Trophoblast cell (in vitro differentiated cells and primary cell): Measurements from ENCODE around the gene NPIPB5.
"Not testable (repeated sequence)": the region's sequence is repeated elsewhere in the genome, so short reads cannot be mapped to it uniquely, and the experiment has no call there.

Experiments used
- DNase-seq, 2 donors: peaks; one replicate each; pipeline ENCODE4 v3.0.0-alpha.2; 2016
- H2AFZ ChIP-seq: 2 replicates; pipeline ENCODE4 v1.6.1; 2013; ENCODE audit warnings: low read length, moderate library complexity, mild to moderate bottlenecking; ENCODE audit not compliant: insufficient read depth, poor library complexity
- H2AK5ac ChIP-seq: 2 replicates; pipeline ENCODE4 v1.6.1; 2013; ENCODE audit warnings: mild to moderate bottlenecking, low read length
- H2BK120ac ChIP-seq: 2 replicates; pipeline ENCODE4 v1.6.1; 2013; ENCODE audit warnings: low read length, mild to moderate bottlenecking, moderate library complexity; ENCODE audit not compliant: insufficient read depth, poor library complexity
- H2BK12ac ChIP-seq: 2 replicates; pipeline ENCODE4 v1.6.1; 2013; ENCODE audit warnings: mild to moderate bottlenecking, low read length, moderate library complexity
- H2BK5ac ChIP-seq: 2 replicates; pipeline ENCODE4 v1.6.1; 2013; ENCODE audit warnings: low read length, low read depth, moderate library complexity, mild to moderate bottlenecking; ENCODE audit not compliant: poor library complexity
- H3K14ac ChIP-seq: 2 replicates; pipeline ENCODE4 v1.6.1; 2013; ENCODE audit warnings: mild to moderate bottlenecking, low read length
- H3K18ac ChIP-seq: 2 replicates; pipeline ENCODE4 v1.6.1; 2013; ENCODE audit warnings: mild to moderate bottlenecking, low read length
- H3K23ac ChIP-seq: 2 replicates; pipeline ENCODE4 v1.6.1; 2013; ENCODE audit warnings: low read length
- H3K27ac ChIP-seq: 2 replicates; pipeline ENCODE4 v1.5.1; 2013; ENCODE audit warnings: low read depth, mild to moderate bottlenecking, inconsistent platforms, low read length, moderate library complexity
- H3K27me3 ChIP-seq: 2 replicates; pipeline ENCODE4 v1.6.1; 2013; ENCODE audit warnings: inconsistent platforms, mild to moderate bottlenecking, low read length, moderate library complexity; ENCODE audit not compliant: insufficient read depth
- H3K36me3 ChIP-seq, 2 experiments: 1 replicate in 1 of 2; 2 replicates in 1 of 2; pipeline ENCODE4 v1.6.1; 2013; ENCODE audit warnings: low read length in 2 of 2, mild to moderate bottlenecking in 2 of 2, moderate library complexity in 1 of 2; ENCODE audit not compliant: insufficient read depth in 2 of 2, control insufficient read depth in 1 of 2
- H3K4ac ChIP-seq: 2 replicates; pipeline ENCODE4 v1.6.1; 2013; ENCODE audit warnings: low read depth, mild to moderate bottlenecking, low read length, moderate library complexity
- H3K4me1 ChIP-seq, 2 experiments: 1 replicate in 1 of 2; 2 replicates in 1 of 2; pipeline ENCODE4 v1.6.1; 2013; ENCODE audit warnings: low read length in 2 of 2, mild to moderate bottlenecking in 2 of 2, moderate library complexity in 1 of 2; ENCODE audit not compliant: insufficient read depth in 2 of 2, control insufficient read depth in 1 of 2
- H3K4me2 ChIP-seq: 2 replicates; pipeline ENCODE4 v1.6.1; 2013; ENCODE audit warnings: inconsistent platforms, mild to moderate bottlenecking, low read length, moderate library complexity
- H3K4me3 ChIP-seq: 2 replicates; pipeline ENCODE4 v1.5.1; 2013; ENCODE audit warnings: mild to moderate bottlenecking, low read depth, low read length, inconsistent platforms
- H3K79me1 ChIP-seq: one replicate; pipeline ENCODE4 v1.6.1; 2013; ENCODE audit warnings: low read length
- H3K79me2 ChIP-seq: 2 replicates; pipeline ENCODE4 v1.6.1; 2013; ENCODE audit warnings: low read length, mild to moderate bottlenecking; ENCODE audit not compliant: control insufficient read depth, insufficient read depth, poor library complexity
- H3K9ac ChIP-seq: 2 replicates; pipeline ENCODE4 v1.6.1; 2013; ENCODE audit warnings: mild to moderate bottlenecking, low read length
- H3K9me3 ChIP-seq: 2 replicates; pipeline ENCODE4 v1.6.1; 2013; ENCODE audit warnings: low read depth, mild to moderate bottlenecking, control low read depth, inconsistent platforms, low read length; ENCODE audit not compliant: insufficient read depth
- H4K12ac ChIP-seq: 2 replicates; pipeline ENCODE4 v1.6.1; 2013; ENCODE audit warnings: low read depth, mild to moderate bottlenecking, low read length, moderate library complexity
- H4K8ac ChIP-seq: 2 replicates; pipeline ENCODE4 v1.6.1; 2013; ENCODE audit warnings: low read depth, mild to moderate bottlenecking, low read length, moderate library complexity
- H4K91ac ChIP-seq: one replicate; pipeline ENCODE4 v1.6.1; 2013; ENCODE audit warnings: low read depth, mild to moderate bottlenecking, low read length, moderate library complexity
- WGBS: extraction: QIAGEN DNeasy Blood & Tissue Kit; methylation state at CpG from one replicate; pipeline ENCODE4 v1.1.7; 2013; ENCODE audit warnings: missing lambda C conversion rate; ENCODE audit not compliant: insufficient read length, insufficient coverage; ENCODE audit errors: extremely low coverage; 5-methylcytosine and 5-hydroxymethylcytosine counted together

NPIPB5 gene

GRCh38 chr16:22546630-22547029 lies 35.9 kb downstream of the NPIPB5 start:
- H3K79me2 ChIP-seq, DNase-seq, H2BK5ac ChIP-seq, H2AFZ ChIP-seq, H3K4me1 ChIP-seq, H3K79me1 ChIP-seq, H2BK12ac ChIP-seq, H3K4me2 ChIP-seq, H4K12ac ChIP-seq, H3K27ac ChIP-seq, H2AK5ac ChIP-seq, H3K14ac ChIP-seq, H3K9ac ChIP-seq, H4K8ac ChIP-seq, H3K9me3 ChIP-seq, H2BK120ac ChIP-seq, H3K36me3 ChIP-seq, H3K4me3 ChIP-seq, H3K4ac ChIP-seq, H3K23ac ChIP-seq, H3K27me3 ChIP-seq, H4K91ac ChIP-seq, H3K18ac ChIP-seq: not testable (repeated sequence)
- WGBS = no CpG with 5 or more reads among the region's 2 CpGs

- no CpG with 5 or more reads among the region's 2 CpGs for WGBS
Observed at GRCh38 chr16:22547170-22547765, 36.6 kb downstream of the NPIPB5 start.

GRCh38 chr16:22549853-22550252 lies 39.2 kb downstream of the NPIPB5 start:
- H3K23ac ChIP-seq, H3K36me3 ChIP-seq, H3K14ac ChIP-seq, H2AK5ac ChIP-seq, H3K79me2 ChIP-seq, H4K8ac ChIP-seq, H3K4me2 ChIP-seq, DNase-seq, H2AFZ ChIP-seq, H3K79me1 ChIP-seq, H3K4ac ChIP-seq, H3K4me3 ChIP-seq, H3K27me3 ChIP-seq, H3K9me3 ChIP-seq, H4K91ac ChIP-seq, H3K9ac ChIP-seq, H3K18ac ChIP-seq, H2BK120ac ChIP-seq, H2BK5ac ChIP-seq, H3K4me1 ChIP-seq, H2BK12ac ChIP-seq, H4K12ac ChIP-seq, H3K27ac ChIP-seq: not testable (repeated sequence)
- no CpG with 5 or more reads among the region's 6 CpGs for WGBS

More at GRCh38 chr16:22547170-22547765, 36.6 kb downstream of the NPIPB5 start:
- H3K9ac ChIP-seq, H3K4ac ChIP-seq, H3K36me3 ChIP-seq, H3K27ac ChIP-seq, DNase-seq, H3K4me1 ChIP-seq, H3K79me1 ChIP-seq, H2BK5ac ChIP-seq, H3K79me2 ChIP-seq, H3K9me3 ChIP-seq, H3K14ac ChIP-seq, H3K18ac ChIP-seq, H2AK5ac ChIP-seq, H4K91ac ChIP-seq, H3K23ac ChIP-seq, H3K4me3 ChIP-seq, H3K4me2 ChIP-seq, H3K27me3 ChIP-seq, H4K12ac ChIP-seq, H2BK12ac ChIP-seq, H2AFZ ChIP-seq, H4K8ac ChIP-seq, H2BK120ac ChIP-seq: not testable (repeated sequence)

- not testable (repeated sequence) for H3K4me1 ChIP-seq, H3K4me3 ChIP-seq, H3K79me1 ChIP-seq, H2BK5ac ChIP-seq, H2BK12ac ChIP-seq, H3K23ac ChIP-seq, H3K14ac ChIP-seq, H3K27me3 ChIP-seq, H4K12ac ChIP-seq, H3K9ac ChIP-seq, H3K4me2 ChIP-seq, H3K4ac ChIP-seq, H3K79me2 ChIP-seq, H4K8ac ChIP-seq, H3K27ac ChIP-seq, H2BK120ac ChIP-seq, H4K91ac ChIP-seq, H3K36me3 ChIP-seq, H3K18ac ChIP-seq, H3K9me3 ChIP-seq, H2AK5ac ChIP-seq, H2AFZ ChIP-seq, DNase-seq
- no CpG with 5 or more reads among the region's 10 CpGs for WGBS
Observed at GRCh38 chr16:22551143-22551542, 40.5 kb downstream of the NPIPB5 start.
